ENCODE data around the gene CDCP2. TPM values are rescaled to one million over a fixed set of nuclear protein-coding genes. Genes with fewer than 3 reads are reported as not detected.

Gene CDCP2
- total RNA-seq, 1 experiment from 2014 or later = not detected

GRCh38 chr1:54122135-54122751, 30.6 kb downstream of the CDCP2 start:
- ATAC-seq (no peak), DNase-seq (ENCODE audit: low read depth, low spot score) (no peak)
- Histone ChIP-seq H3K4me1 (ENCODE audit: control insufficient read depth, insufficient read depth, low read length) (peaks cover 5% of the 10 kb centered on the region), H3K36me3 (ENCODE audit: control insufficient read depth, insufficient read depth, low read length) (no peaks in the 10 kb centered on the region), H3K4me3 (ENCODE audit: low read depth in 2 of 2, low read length in 2 of 2) (no peak overlapping the region), H3K27me3 (ENCODE audit: control insufficient read depth, insufficient read depth, low read length) (no peaks in the 10 kb centered on the region), H3K27ac (ENCODE audit: low read length) (no peak overlapping the region), H3K9me3 (ENCODE audit: control insufficient read depth, insufficient read depth, low read depth, low read length) (no peaks in the 10 kb centered on the region)
- CTCF ChIA-PET = interaction anchor here (1.2 kb wide), 1 partner anchor 367 kb away, joined by 6 read pairs; no protein-coding TSS in a partner anchor
- BruUV-seq (replicated peaks) = no TSS peak
- intact Hi-C loops (cut with micrococcal nuclease; ENCODE audit: unreplicated experiment) = no loop called here
- POLR2A ChIA-PET = no interaction called here
- in situ Hi-C loops (cut with HindIII; ENCODE audit: low pct_unique_long_range_greater_than_20kb, low sequenced_read_pairs) = no loop called here
- TF ChIP-seq SIN3A (IDR thresholded peaks at IDR 0.05; ENCODE audit: borderline replicate concordance, insufficient read depth, low read depth, low read length) (no peak), POLR2AphosphoS5 (IDR thresholded peaks at IDR 0.05; ENCODE audit: low read depth, low read length) (no peak), TCF7L2 (IDR thresholded peaks at IDR 0.05; ENCODE audit: low read depth, low read length) (no peak), CTCF (IDR thresholded peaks at IDR 0.05) (no peak), REST (IDR thresholded peaks at IDR 0.05; ENCODE audit: insufficient read depth in 1 of 2, low read depth in 2 of 2, low read length in 1 of 2) (no peak)

- DNase-seq (ENCODE audit: low read depth, low spot score) (no peak), ATAC-seq (peak; percentile 88)
- in situ Hi-C loops (cut with HindIII; ENCODE audit: low pct_unique_long_range_greater_than_20kb, low sequenced_read_pairs) = no loop called here
- no peaks in the 10 kb centered on the region for H3K36me3 ChIP-seq (ENCODE audit: control insufficient read depth, insufficient read depth, low read length)
- H3K4me3 ChIP-seq (ENCODE audit: low read depth in 2 of 2, low read length in 2 of 2) = peak overlapping the region in 1 of 2 experiments; percentile 43; a peak in 2 of 4 replicates
- H3K4me1 ChIP-seq (ENCODE audit: control insufficient read depth, insufficient read depth, low read length) = peaks cover 5% of the 10 kb centered on the region
- H3K27ac ChIP-seq (ENCODE audit: low read length) = peak overlapping the region; percentile 62; the same call in 1 of the 2 replicates
- intact Hi-C loops (cut with micrococcal nuclease; ENCODE audit: unreplicated experiment) = no loop called here
- no peaks in the 10 kb centered on the region for H3K27me3 ChIP-seq (ENCODE audit: control insufficient read depth, insufficient read depth, low read length)
- no peaks in the 10 kb centered on the region for H3K9me3 ChIP-seq (ENCODE audit: control insufficient read depth, insufficient read depth, low read depth, low read length)
- ChIA-PET POLR2A (no interaction called here), CTCF (interaction anchor here (0.6 to 1.2 kb wide), 5 partner anchors 15 to 369 kb away, joined by 3 to 6 read pairs (median 4); no protein-coding TSS in a partner anchor)
- TF ChIP-seq POLR2AphosphoS5 (IDR thresholded peaks at IDR 0.05; ENCODE audit: low read depth, low read length) (no peak), TCF7L2 (IDR thresholded peaks at IDR 0.05; ENCODE audit: low read depth, low read length) (no peak), CTCF (IDR thresholded peaks at IDR 0.05) (peak; percentile 90), SIN3A (IDR thresholded peaks at IDR 0.05; ENCODE audit: borderline replicate concordance, insufficient read depth, low read depth, low read length) (no peak), REST (IDR thresholded peaks at IDR 0.05; ENCODE audit: insufficient read depth in 1 of 2, low read depth in 2 of 2, low read length in 1 of 2) (no peak)
- BruUV-seq (replicated peaks) = no TSS peak
These were observed 31.2 kb downstream of the CDCP2 start for GRCh38 chr1:54121482-54122134.
